Measurements from ENCODE around the gene CTDP1. TPM values are rescaled to one million over a fixed set of nuclear protein-coding genes. Genes with fewer than 3 reads are reported as not detected.
A peak's percentile ranks its signal among the peaks of the same experiment; 100 is the strongest.

Gene CTDP1
- total RNA-seq, 1 experiment from 2014 or later, result 16.1 TPM

- Histone ChIP-seq H3K36me3 (ENCODE audit: control insufficient read depth, insufficient read depth, low read length) (no peaks in the 10 kb centered on the region), H3K9me3 (no peaks in the 10 kb centered on the region), H3K4me3 (ENCODE audit: low read depth, low read length) (no peak overlapping the region), H3K4me1 (no peaks in the 10 kb centered on the region), H3K27me3 (replicated peaks; ENCODE audit: control insufficient read depth, insufficient read depth, low read length) (no peaks in the 10 kb centered on the region)
- DNase-seq, result no peak
- Mint-ChIP-seq H3K4me1 (ENCODE audit: low read depth, unreplicated experiment) (no peaks in the 10 kb centered on the region), H3K9me3 (ENCODE audit: unreplicated experiment) (no peaks in the 10 kb centered on the region), H3K27me3 (ENCODE audit: insufficient read depth, unreplicated experiment) (no peaks in the 10 kb centered on the region), H3K27ac (ENCODE audit: unreplicated experiment) (no peak overlapping the region), H3K4me3 (ENCODE audit: unreplicated experiment) (peak overlapping the region; percentile 61), H3K36me3 (ENCODE audit: insufficient read depth, unreplicated experiment) (no peaks in the 10 kb centered on the region)
- intact Hi-C loops (cut with micrococcal nuclease; ENCODE audit: unreplicated experiment), result no loop called here
- ChIA-PET CTCF (no interaction called here), POLR2A (no interaction called here)
- TF ChIP-seq CTCF (IDR thresholded peaks at IDR 0.05; ENCODE audit: insufficient read depth in 1 of 2, low read depth in 1 of 2, low read length in 1 of 2, severe bottlenecking in 1 of 2, unreplicated experiment in 1 of 2), result no peak
- no TSS peak for BruUV-seq (replicated peaks)
Observed at GRCh38 chr18:79784965-79785770, 105.6 kb downstream of the CTDP1 start.

GRCh38 chr18:79785831-79786230 lies 106.2 kb downstream of the CTDP1 start:
- TF ChIP-seq CTCF (IDR thresholded peaks at IDR 0.05; ENCODE audit: insufficient read depth in 1 of 2, low read depth in 1 of 2, low read length in 1 of 2, severe bottlenecking in 1 of 2, unreplicated experiment in 1 of 2), result no peak
- Histone ChIP-seq H3K4me3 (ENCODE audit: low read depth, low read length) (no peak overlapping the region), H3K36me3 (ENCODE audit: control insufficient read depth, insufficient read depth, low read length) (no peaks in the 10 kb centered on the region), H3K27me3 (replicated peaks; ENCODE audit: control insufficient read depth, insufficient read depth, low read length) (no peaks in the 10 kb centered on the region), H3K9me3 (no peaks in the 10 kb centered on the region), H3K4me1 (no peaks in the 10 kb centered on the region)
- Mint-ChIP-seq H3K9me3 (ENCODE audit: unreplicated experiment) (no peaks in the 10 kb centered on the region), H3K4me1 (ENCODE audit: low read depth, unreplicated experiment) (no peaks in the 10 kb centered on the region), H3K4me3 (ENCODE audit: unreplicated experiment) (no peak overlapping the region), H3K27me3 (ENCODE audit: insufficient read depth, unreplicated experiment) (no peaks in the 10 kb centered on the region), H3K36me3 (ENCODE audit: insufficient read depth, unreplicated experiment) (no peaks in the 10 kb centered on the region), H3K27ac (ENCODE audit: unreplicated experiment) (no peak overlapping the region)
- intact Hi-C loops (cut with micrococcal nuclease; ENCODE audit: unreplicated experiment), result no loop called here
- BruUV-seq (replicated peaks), result no TSS peak
- ChIA-PET CTCF (no interaction called here), POLR2A (no interaction called here)
- DNase-seq, result no peak

- BruUV-seq (replicated peaks), result no TSS peak
- CTCF ChIA-PET, result no interaction called here
- no peak overlapping the region for H3K27ac Mint-ChIP-seq (ENCODE audit: unreplicated experiment)
- H3K4me1 Mint-ChIP-seq (ENCODE audit: low read depth, unreplicated experiment), result no peaks in the 10 kb centered on the region
- intact Hi-C loops (cut with micrococcal nuclease; ENCODE audit: unreplicated experiment), result no loop called here
- no peak for DNase-seq
- no peaks in the 10 kb centered on the region for H3K27me3 Mint-ChIP-seq (ENCODE audit: insufficient read depth, unreplicated experiment)
- Histone ChIP-seq H3K9me3 (no peaks in the 10 kb centered on the region), H3K4me3 (ENCODE audit: low read depth, low read length) (no peak overlapping the region), H3K27me3 (replicated peaks; ENCODE audit: control insufficient read depth, insufficient read depth, low read length) (no peaks in the 10 kb centered on the region), H3K4me1 (no peaks in the 10 kb centered on the region), H3K36me3 (ENCODE audit: control insufficient read depth, insufficient read depth, low read length) (no peaks in the 10 kb centered on the region)
- POLR2A ChIA-PET, result no interaction called here
- H3K4me3 Mint-ChIP-seq (ENCODE audit: unreplicated experiment), result no peak overlapping the region
- H3K36me3 Mint-ChIP-seq (ENCODE audit: insufficient read depth, unreplicated experiment), result no peaks in the 10 kb centered on the region
- TF ChIP-seq CTCF (IDR thresholded peaks at IDR 0.05; ENCODE audit: insufficient read depth in 1 of 2, low read depth in 1 of 2, low read length in 1 of 2, severe bottlenecking in 1 of 2, unreplicated experiment in 1 of 2), result no peak
- no peaks in the 10 kb centered on the region for H3K9me3 Mint-ChIP-seq (ENCODE audit: unreplicated experiment)
Observed at GRCh38 chr18:79786304-79786703, 106.7 kb downstream of the CTDP1 start.
